ENCODE data around the gene ARHGEF7.
A peak's percentile ranks its signal among the peaks of the same experiment; 100 is the strongest.
"Not testable (repeated sequence)": the region's sequence is repeated elsewhere in the genome, so short reads cannot be mapped to it uniquely, and the experiment has no call there.

The ARHGEF7 gene

DNA sequence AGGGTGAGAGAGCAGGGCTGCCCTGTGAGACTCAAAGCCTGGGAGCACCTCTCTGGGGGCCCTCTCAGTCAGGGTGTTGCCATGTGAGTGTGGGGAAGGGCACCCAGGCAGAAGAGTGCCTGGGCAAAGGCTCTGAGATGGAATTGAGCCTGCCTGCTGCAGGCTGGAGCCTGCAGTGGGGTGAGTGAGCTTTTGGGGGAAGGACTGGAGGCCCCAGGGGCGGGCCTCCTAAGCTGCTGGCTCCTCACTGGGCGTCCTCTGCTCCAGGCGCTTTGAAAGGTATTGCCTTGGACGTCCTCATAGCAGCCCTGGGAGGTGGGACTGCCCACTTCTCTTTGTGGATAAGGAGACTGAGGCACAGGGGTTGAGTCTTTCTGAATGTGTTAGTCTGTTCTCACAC is 60.3 kb downstream of the ARHGEF7 start:
- FAIRE-seq: no peak

DNA sequence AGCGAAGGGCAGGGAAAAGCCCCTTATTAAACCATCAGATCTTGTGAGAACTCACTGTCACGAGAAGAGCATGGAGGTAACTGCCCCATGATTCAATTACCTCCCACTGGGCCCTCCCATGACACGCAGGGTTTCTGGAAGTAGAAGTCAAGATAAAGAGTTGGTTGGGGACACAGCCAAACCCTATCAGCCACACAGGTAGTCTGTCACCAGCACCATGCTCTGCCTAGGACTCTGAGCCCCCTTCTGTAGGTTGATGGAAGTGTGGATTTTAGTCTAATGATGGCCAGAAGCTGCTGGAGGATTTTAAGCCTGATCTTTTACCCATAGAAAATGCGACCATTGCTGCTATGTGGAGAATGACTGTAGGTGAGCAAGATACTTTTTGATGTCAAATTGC is 60.8 kb downstream of the ARHGEF7 start:
- FAIRE-seq: no peak

DNA sequence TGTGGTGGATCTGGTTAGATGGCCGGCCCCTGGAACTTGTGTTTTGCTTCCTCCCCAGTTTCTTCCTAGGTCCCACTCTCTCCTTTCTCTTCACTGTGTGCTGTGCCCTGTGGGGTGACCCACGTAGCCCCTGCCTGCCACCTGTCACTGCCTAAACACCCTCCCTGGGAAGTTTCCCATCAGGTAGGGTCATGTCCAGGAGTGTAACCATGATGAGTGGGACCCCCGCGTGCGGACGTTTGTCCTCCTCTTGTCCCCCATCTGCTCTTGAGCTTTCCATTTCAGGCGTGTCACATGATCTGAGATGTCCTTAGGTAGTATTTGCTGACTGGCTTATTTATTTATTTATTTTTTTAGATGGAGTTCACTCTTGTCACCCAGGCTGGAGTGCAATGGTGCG is 61.3 kb downstream of the ARHGEF7 start:
- FAIRE-seq: no peak

DNA sequence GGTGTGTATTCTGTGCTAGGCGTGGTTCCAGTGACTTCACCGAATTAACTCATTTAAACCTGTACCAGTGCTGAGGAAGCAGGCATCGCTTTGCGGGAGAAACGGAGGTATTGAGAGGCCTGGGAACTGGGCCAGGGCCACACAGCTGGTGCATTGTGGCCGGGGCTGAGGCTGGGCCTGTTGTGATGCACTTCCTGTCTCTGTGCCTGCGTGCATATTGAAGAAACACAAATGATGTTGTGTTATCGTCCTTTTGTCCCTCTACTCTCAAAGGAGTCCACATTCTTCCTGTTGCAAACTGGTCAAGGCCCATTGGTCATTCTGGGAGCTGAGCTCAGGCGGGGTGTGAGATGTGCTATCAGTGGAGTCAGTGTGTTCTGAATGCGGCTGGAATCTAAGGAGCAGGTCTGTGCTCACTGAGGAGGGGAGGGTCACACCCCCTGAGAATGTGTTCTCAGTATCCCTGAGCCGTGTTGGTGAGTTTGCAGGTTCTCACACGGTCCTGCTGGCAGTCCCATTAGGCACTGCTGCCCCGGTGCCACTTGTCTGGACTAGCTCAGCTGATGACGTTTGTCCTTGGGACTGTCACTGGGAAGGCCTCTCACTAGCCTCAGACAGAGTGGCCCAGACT is 62.1 kb downstream of the ARHGEF7 start:
- FAIRE-seq: no peak

DNA sequence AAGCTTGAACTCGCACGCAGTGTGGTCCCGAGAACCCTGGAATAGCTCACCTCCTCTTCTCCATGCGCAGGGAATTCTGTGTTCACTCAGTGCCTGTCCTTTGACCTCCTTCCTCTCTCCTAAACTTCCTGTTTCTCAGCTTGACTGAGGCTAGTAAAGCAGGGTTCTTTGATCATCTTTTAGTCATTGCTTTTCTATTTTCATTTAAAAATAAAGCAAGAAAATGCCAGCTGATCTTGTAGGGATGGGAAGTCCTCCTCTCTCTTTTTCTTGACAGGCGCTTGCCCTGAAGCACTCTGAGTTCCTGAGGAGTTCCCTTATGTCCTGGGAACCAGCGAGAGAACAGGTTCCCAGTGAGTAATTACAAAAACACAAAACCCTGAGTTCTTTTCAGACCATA is 62.8 kb downstream of the ARHGEF7 start:
- no peak for FAIRE-seq

DNA sequence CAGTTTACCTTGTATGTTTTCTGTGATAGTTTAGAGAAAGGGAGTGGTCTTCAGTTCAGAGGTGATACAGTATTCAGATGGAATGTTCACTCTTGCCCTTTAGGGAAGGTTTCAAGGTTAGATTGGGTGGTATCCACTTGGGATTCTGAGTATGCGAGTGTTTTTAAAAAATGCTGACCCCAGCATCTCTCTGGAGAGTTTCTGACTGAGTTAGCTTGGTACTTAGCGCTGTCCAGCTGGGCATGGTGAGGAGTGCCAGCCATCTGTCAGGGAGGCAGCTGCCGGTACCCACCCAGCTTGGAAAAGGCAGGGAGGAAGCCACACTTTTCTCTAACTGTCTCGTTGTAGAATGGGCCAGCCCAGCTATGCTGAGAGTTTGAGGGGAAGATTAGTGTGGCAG is 63.3 kb downstream of the ARHGEF7 start:
- FAIRE-seq: no peak

DNA sequence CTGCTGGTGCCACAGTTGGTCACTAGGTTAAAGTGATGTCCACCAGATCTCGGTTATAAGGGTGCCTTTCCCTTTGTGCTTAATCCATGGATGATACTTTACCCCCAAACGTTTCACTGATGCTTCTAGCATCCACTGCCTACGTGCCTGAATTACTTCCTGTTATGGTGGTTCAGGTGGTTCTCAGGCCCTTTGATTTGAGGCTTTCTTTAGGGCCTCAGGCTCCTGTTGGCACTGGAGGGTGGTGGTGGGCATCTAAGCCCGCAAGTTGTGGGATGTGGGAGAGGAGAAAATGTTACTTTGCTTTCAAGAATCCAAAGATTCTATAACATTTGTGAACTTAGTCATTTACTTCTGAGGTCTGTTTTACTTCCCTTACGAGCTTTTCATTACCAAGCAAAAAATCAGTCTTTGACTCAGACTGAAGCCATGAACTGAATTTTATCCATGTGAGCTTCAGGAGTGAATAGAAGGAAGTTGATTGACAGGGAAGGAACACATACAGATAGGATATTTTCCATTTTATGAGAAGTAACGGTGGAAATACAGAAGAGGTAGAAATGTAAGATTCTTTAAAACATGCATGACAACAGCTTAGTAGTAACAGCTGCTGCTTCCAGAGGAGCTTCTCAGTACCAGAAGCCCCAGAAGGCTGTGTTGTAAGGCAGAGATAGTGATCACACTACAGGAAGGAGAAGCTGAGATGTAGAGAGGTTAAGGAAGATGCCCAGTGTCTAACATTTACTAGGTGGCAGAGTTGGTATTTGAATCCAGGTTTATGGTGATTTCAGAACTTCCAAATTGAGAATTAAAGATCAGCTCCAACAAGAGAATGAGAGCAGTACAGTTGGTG is 65.0 kb downstream of the ARHGEF7 start:
- no peak for FAIRE-seq

DNA sequence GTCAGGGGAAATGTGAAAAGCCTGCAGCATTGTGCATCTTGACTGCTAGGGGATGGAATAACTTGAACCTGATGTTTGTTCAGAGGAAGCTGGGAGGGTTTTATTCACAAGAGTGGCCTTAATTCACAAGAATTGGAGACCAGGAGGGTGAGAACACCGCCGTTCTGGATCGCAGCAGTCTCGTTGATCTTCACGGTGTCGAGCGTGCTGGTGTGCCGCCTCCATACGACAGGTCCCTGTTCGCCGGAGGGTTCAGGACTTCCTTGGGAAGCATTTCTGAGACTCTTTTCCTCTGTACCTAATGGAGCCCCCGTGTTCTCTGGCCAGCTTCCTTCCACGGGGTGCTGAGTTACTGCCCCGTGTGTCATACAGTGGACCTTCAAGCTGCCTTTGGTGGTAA is 66.9 kb downstream of the ARHGEF7 start:
- FAIRE-seq: no peak

DNA sequence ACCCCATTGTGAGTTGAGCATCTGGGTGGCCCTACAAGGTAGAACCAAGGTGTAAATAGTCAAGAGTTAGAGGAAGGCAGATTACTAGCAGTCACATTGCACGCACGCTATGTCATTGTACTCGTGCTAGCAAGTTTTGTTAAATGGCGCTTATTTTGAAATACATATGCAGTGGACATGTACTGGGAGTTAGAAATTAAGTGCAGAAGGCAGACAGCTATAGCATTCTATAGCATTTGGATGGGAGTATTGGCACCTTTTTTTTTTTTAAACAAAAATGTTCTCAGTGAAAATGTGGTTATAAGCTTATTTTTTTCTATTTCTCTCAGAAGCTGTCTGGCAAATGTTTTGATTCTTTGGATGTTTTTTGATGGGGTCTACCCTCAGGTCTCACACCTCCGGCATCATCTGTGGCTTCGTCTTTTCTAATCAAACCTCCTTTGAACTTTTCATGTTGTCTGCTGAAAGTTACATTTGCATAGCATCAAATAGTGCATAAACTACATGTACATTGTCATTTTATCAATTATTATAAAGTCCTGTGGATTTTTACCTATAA is 68.1 kb downstream of the ARHGEF7 start:
- no peak for FAIRE-seq

DNA sequence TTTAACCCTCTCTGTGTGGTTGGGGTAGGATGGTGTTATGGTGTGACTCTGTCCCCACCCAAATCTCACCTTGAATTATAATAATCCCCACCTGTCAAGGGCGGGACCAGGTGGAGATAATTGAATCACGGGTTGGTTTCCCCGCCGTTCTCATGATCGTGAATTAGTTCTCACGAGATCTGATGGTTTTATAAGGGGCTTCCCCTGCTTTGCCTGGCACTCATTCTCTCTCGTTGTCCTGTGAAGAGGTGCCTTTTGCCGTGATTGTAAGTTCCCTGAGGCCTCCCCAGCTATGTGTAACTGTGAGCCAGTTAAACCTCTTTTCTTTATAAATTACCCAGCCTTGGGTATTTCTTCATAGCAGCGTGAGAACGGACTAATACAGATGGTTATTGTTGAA is 68.8 kb downstream of the ARHGEF7 start:
- no peak for FAIRE-seq

DNA sequence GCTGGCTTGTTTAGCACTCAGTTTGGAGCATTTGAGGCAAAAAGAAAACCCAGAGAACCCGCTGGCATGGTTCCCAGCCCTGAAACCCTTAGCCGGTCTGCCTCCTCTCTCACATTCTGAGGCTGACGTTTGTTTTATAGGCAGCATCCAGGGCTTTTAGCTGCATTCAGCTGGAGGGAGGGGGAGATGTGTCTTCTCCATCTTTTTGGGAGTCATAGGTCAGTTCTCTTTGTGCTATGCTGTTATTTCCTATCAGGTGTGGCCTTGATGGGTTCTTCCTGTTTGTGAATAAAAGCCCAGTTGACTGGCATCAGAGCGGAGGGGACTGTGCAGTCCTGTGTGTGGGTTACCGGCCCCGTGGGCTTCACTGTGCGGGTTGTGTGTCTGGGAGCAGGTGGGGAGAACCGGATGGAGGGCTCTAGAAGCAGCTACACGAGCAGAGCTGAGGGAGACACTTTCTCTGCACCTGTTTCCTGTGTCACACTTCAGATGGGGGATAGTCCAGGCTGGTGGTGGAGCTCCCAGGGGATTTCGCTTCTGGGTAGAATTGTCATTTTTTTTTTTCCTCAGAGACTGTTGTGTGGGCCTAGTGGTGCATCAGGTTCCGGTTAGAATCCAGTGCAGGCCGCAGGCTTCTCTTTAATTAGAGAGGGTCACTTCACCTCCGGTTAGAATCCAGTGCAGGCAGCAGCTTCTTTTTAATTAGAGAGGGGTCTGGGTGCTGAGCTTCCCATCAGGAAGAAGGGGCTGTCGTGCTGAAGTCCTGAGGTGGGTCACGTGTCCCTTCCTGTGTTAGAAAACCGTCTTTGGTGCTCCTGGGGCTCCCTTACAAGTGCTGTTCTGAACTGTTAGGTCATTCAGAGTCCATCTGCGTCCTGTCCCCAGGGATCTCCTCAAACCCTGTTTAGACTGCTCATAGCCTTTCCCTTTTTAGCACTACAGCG is 69.6 kb downstream of the ARHGEF7 start:
- no peak for FAIRE-seq

DNA sequence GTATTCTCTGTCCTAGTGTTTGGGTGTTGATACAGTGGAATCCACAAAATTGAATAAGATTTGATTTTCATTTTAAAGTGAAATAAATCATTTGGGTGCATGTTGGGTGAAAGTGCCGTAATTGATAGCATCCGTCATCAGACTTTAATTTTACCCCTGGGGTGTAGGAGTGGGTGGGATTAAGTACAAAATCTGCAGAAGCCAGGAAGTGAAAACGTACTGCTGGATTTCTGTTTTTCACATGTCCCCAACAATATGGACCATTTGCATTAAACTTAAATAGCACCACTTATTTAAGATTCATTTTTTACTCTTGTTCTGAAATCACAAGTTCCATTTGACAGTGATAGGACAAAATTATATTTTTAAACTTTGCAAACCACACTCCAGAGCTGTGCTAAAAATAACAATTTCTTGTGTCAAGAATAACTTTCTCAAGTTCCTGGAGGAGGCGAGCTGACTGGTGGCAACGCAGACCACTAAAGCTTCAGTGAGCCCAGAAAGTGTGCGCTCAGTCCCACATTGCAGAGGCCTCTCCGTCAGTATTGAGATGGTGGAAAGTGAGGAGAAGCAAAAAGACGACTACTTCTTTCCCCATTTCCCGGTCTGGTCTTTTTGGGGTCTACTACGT is 71.3 kb downstream of the ARHGEF7 start:
- no peak for FAIRE-seq

DNA sequence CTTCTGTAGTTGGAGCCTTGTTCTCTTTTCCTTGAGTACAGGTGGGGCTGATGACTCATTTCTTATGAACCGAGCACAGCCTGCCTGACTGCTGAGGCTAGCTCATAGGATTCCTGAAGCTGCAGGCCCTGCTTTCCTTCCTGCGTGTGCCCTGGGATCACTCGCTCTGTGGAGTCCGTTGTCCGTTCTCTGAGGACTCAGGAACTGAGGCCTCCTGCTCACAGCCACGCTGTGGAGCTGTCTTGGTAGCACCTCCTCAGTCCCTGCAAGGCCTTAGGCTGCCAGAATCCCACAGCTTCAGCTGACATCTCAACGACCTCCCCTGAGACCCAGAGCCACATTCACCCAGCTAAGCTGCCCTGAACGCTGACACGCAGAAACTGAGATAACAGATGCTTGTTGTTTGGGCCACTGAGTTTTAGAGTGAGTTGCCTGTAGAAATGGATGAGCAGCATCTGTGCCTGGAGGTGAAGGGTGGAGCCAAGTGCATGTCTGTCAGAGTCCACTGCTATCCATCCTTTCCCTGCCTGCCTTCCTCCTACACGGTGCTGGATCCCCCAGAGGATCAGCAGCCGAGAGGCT is 72.9 kb downstream of the ARHGEF7 start:
- FAIRE-seq: no peak

DNA sequence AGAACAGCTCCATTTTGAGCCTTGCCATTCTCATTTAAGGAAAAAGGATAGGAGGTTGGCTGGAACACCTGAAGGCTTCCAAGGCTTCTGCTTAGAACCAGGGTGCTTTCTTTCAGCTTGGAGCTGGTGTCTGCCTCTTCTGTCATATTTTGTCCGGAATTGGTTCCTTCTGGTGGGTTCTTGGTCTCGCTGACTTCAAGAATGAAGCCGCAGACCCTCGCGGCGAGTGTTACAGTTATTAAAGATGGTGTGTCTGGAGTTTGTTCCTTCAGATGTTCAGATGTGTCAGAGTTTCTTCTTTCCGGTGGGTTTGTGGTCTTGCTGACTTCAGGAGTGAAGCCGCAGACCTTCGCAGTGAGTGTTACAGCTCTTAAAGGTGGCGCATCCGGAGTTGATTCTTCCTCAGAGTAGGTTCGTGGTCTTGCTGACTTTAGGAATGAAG is 74.0 kb downstream of the ARHGEF7 start:
- not testable (repeated sequence) for FAIRE-seq

DNA sequence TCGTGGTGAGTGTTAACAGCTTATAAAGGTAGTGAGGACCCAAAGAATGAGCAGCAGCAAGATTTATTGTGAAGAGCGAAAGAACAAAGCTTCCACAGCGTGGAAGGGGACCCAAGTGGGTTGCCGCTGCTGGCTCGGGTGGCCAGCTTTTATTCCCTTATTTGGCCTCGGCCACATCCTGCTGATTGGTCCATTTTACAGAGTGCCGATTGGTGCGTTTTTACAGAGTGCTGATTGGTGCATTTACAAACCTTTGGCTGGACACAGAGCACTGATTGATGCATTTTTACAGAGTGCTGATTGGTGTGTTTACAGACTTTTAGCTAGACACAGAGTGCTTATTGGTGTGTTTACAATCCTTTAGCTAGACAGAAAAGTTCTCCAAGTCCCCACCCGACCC is 74.4 kb downstream of the ARHGEF7 start:
- FAIRE-seq: not testable (repeated sequence)

DNA sequence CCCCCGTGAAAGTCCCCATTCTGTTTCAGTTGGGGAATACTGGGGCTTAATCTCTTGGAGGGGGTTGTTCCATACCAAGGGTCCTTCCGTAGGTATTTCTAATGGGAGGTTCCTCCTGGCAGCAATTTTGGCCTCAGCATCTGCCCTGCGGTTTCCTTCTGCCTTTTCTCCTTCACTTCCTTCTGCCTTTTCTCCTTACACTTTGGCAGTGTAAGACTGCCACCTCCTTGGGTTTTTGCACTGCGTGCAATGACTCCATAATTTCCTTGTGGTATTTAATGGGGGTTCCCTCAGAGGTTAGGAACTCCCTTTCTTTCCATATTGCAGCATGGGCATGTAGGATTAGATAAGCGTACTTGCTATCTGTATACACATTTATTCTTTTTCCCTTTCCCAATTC is 78.1 kb downstream of the ARHGEF7 start:
- FAIRE-seq: not testable (repeated sequence)

DNA sequence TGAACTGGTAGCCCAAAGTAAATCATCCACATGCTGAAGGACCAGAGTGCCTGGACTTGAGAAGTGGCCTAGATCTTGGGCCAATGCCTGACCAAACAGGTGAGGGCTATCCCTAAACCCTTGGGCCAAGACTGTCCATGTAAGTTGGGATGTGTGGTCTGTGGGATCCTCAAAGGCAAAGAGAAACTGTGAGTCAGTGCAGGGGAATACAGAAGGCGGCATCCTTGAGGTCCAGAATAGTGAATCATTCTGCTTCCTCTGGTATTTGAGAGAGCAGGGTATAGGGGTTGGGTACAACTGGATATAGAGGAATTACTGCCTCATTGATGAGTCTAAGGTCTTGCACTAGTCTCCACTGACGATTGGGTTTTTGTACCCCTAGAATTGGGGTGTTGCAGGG is 79.5 kb downstream of the ARHGEF7 start:
- not testable (repeated sequence) for FAIRE-seq

DNA sequence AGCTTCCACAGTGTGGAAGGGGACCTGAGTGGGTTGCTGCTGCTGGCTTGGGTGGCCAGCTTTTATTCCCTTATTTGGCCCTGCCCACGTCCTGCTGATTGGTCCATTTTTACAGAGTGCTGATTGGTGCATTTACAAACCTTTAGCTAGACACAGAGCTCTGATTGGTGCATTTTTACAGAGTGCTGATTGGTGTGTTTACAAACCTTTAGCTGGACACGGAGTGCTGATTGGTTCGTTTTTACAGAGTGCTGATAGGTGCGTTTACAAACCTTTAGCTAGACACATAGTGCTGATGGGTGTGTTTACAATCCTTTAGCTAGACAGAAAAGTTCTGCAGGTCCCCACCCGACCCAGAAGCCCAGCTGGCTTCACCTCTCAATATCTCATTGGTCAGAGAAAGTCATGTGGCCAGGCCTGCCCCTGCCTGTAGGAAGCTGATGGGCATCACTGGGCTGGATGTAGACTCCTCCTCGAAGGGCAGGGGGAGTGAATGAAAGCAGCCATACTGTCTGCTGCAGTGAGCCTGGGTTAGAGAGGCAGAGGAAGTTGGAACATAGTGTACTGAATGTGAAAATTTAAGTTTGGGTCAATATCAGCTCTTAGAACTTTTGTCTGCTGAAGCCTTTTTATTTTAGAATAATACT is 83.7 kb downstream of the ARHGEF7 start:
- FAIRE-seq: not testable (repeated sequence)

DNA sequence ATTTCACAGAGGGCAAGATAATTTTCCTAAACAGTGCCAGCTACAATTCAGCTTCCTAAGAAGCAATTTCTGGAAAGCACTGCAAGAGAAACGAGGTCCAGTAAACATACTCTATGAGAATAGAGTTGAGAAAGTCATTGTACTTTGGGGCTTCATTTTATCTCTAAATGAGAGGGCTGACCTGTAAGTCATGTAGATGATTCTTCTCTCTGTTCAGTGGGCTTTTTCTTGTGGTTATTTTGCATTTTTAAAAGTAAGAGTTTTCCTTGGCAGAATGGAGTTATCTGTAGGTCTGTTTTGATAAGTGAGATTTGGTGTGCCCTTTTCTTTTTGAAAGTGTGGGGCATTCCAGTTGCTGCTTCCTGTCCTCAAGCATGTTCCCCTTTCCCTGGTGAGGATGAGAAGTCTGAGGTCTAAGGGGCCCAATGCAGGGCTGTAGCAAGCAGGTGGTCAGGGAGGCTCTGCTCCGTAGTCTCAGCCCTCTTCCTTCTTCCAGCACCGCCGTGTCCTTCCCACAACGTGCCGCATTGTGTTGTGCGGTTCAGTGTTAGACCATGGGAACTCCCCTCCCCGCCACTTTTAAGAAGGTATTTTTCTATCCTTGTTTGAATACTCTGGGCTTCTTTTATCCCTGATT is 86.3 kb downstream of the ARHGEF7 start:
- no peak for FAIRE-seq

DNA sequence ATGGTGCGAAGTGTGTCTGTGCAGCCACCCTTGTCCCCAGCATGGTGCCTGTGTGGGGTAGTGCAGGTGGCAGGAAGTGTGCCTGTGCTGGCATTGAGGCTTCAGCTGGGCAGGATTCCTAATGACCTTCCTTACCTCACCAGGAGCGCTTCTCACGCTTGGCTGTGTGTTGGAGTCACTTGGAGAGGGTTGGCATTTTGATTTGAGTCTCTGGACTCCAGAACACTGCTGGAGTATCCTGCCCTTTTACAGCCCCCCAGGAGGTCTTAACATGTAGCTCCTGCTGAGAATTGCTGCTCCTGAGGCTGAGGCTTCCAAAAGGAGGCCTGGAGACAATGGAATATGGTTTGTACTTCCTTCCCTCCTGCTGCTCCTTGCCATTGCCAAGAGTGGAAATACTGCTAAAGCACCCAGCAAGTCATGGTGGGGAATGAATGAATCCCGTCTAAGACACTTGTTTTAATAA is 87.1 kb downstream of the ARHGEF7 start:
- FAIRE-seq: no peak

DNA sequence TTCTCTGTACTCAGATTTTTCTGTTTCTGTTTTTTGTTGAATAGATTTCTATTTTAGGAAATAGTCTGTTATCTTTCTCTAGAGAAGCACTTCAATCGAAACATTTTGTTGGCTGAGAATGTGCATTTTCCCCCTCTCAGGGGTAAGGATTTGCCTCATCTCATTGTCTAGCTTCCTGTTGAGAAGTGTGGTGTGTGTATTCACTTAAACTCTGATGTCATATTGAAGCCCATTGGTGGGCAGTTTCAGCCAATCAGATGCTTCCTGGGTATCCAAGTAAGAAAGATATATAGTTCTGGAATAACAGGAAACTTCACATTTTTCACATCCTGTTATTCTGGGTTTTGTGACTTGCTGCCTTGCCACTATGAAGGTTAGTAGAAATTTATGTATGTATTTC is 87.6 kb downstream of the ARHGEF7 start:
- FAIRE-seq: peak; percentile 55

Measured in islet of Langerhans (tissue), 1 donor.